ENCODE results near the gene CYP19A1.

Gene CYP19A1

GRCh38 chr15:51386029-51386428, 47.6 kb upstream of the CYP19A1 start:
- no peak for TF ChIP-seq ZNF747 (tag by site-specific recombination; IDR thresholded peaks at IDR 0.05)
- TF ChIP-seq ZNF26 (tag by site-specific recombination; IDR thresholded peaks at IDR 0.05) = no peak
- no peak for TF ChIP-seq GLIS2 (tag by site-specific recombination; IDR thresholded peaks at IDR 0.05)
- TF ChIP-seq ZNF155 (tag by site-specific recombination; IDR thresholded peaks at IDR 0.05) = no peak
- TF ChIP-seq ZNF76 (tag by site-specific recombination; IDR thresholded peaks at IDR 0.05; ENCODE audit: borderline replicate concordance, low read depth) = no peak
- TF ChIP-seq ZNF692 (tag by site-specific recombination; IDR thresholded peaks at IDR 0.05) = no peak
- no peak for TF ChIP-seq ZFHX2 (tag by site-specific recombination; conservative IDR thresholded peaks at IDR 0.05)
- TF ChIP-seq ZNF544 (tag by site-specific recombination; IDR thresholded peaks at IDR 0.05) = no peak
- no peak for TF ChIP-seq ZNF202 (tag by site-specific recombination; IDR thresholded peaks at IDR 0.05; ENCODE audit: borderline replicate concordance)
- TF ChIP-seq BCL6B (tag by site-specific recombination; IDR thresholded peaks at IDR 0.05) = no peak
- no peak for TF ChIP-seq HOXD13 (CRISPR knock-in tag; IDR thresholded peaks at IDR 0.05; ENCODE audit: borderline replicate concordance)
- CTCF ChIA-PET = interaction anchor here (1.7 kb wide), 1 partner anchor 113 kb away, joined by 6 read pairs; no protein-coding TSS in a partner anchor
- H3K4me3 ChIP-seq (ENCODE audit: low read depth, low read length) = no peak overlapping the region

DNA sequence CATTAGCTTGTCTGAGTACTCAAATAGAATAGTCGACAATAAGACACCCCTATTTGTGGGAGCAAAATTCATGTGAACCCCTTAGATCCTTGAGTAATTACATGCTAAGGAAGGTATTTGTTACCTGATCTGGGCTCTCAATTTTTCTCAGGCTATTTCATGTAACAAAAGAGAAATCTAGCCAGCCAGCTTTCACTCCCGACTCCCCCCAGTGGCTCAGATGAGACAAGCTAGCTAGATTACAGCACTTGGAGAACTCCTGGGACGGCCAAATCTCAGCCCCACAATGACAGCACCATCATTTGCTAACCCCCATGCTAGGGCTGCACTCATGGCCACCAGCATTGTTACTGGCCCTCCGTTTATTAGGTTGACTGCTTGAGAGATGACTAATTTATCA, 44.4 kb upstream of the CYP19A1 start:
- ChIA-PET POLR2A (no interaction called here), CTCF (interaction anchor here (0.6 to 4.4 kb wide), 13 partner anchors 8 to 301 kb away, joined by 3 to 72 read pairs (median 5); no protein-coding TSS in a partner anchor)
- Histone ChIP-seq H3K27ac (ENCODE audit: extremely low read depth, low read depth, low read length) (no peak overlapping the region), H3K4me3 (ENCODE audit: low read depth, low read length) (no peak overlapping the region), H3K36me3 (ENCODE audit: control insufficient read depth in 2 of 2, insufficient read depth in 1 of 2, low read length in 2 of 2) (no peaks in the 10 kb centered on the region), H3K4me1 (ENCODE audit: control insufficient read depth, insufficient read depth, low read length) (no peaks in the 10 kb centered on the region), H3K9me3 (ENCODE audit: control insufficient read depth, insufficient read depth, low read depth, low read length) (no peaks in the 10 kb centered on the region)
- TF ChIP-seq ZNF677 (tag by site-specific recombination; IDR thresholded peaks at IDR 0.05) (no peak), ZNF280D (tag by site-specific recombination; IDR thresholded peaks at IDR 0.05) (no peak), ZNF664 (tag by site-specific recombination; IDR thresholded peaks at IDR 0.05) (no peak), ZNF140 (tag by site-specific recombination; IDR thresholded peaks at IDR 0.05) (no peak), GLIS1 (tag by site-specific recombination; IDR thresholded peaks at IDR 0.05) (peak; percentile 18; the same call in 1 of the 2 replicates), ZNF10 (tag by site-specific recombination; IDR thresholded peaks at IDR 0.05) (no peak), ZSCAN23 (tag by site-specific recombination; IDR thresholded peaks at IDR 0.05) (no peak), ZNF660 (tag by site-specific recombination; IDR thresholded peaks at IDR 0.05) (no peak), ZNF600 (tag by site-specific recombination; IDR thresholded peaks at IDR 0.05) (no peak), ZNF416 (tag by site-specific recombination; IDR thresholded peaks at IDR 0.05) (no peak), ZNF48 (tag by site-specific recombination; IDR thresholded peaks at IDR 0.05) (no peak), KLF7 (tag by site-specific recombination; IDR thresholded peaks at IDR 0.05; ENCODE audit: borderline replicate concordance) (no peak), ZBTB17 (tag by site-specific recombination; IDR thresholded peaks at IDR 0.05) (0 out of 2 replicates have a peak, but pooled peaks have one; percentile 20), ZNF776 (tag by site-specific recombination; IDR thresholded peaks at IDR 0.05; ENCODE audit: borderline replicate concordance) (no peak), ZNF112 (tag by site-specific recombination; IDR thresholded peaks at IDR 0.05) (no peak), ZNF623 (tag by site-specific recombination; IDR thresholded peaks at IDR 0.05) (no peak)
- TF ChIP-seq, protein P1, sequence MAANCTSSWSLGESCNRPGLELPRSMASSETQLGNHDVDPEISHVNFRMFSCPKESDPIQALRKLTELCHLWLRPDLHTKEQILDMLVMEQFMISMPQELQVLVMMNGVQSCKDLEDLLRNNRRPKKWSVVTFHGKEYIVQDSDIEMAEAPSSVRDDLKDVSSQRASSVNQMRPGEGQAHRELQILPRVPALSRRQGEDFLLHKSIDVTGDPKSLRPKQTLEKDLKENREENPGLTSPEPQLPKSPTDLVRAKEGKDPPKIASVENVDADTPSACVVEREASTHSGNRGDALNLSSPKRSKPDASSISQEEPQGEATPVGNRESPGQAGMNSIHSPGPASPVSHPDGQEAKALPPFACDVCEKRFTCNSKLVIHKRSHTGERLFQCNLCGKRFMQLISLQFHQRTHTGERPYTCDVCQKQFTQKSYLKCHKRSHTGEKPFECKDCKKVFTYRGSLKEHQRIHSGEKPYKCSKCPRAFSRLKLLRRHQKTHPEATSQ (tag by site-specific recombination; IDR thresholded peaks at IDR 0.05) = no peak

More at GRCh38 chr15:51386029-51386428, 47.6 kb upstream of the CYP19A1 start:
- POLR2A ChIA-PET = no interaction called here
- Histone ChIP-seq H3K36me3 (ENCODE audit: control insufficient read depth in 2 of 2, insufficient read depth in 1 of 2, low read length in 2 of 2) (no peaks in the 10 kb centered on the region), H3K27ac (ENCODE audit: extremely low read depth, low read depth, low read length) (no peak overlapping the region), H3K9me3 (ENCODE audit: control insufficient read depth, insufficient read depth, low read depth, low read length) (no peaks in the 10 kb centered on the region), H3K4me1 (ENCODE audit: control insufficient read depth, insufficient read depth, low read length) (no peaks in the 10 kb centered on the region)
